Activated CD8-positive, alpha-beta T cell treated with anti-CD3 and anti-CD28 coated beads for 36 hours (primary cell): ENCODE measurements around the gene USP20. TPM values are rescaled to one million over a fixed set of nuclear protein-coding genes. Genes with fewer than 3 reads are reported as not detected.
"Not testable (repeated sequence)": the region's sequence is repeated elsewhere in the genome, so short reads cannot be mapped to it uniquely, and the experiment has no call there.

Experiments used
- ATAC-seq: fragments of 200-7000 bp; cut with Tn5 transposase; one replicate; pipeline ENCODE4 v1.10.0; 2021; ENCODE audit warnings: mild to moderate bottlenecking, moderate library complexity
- CTCF ChIA-PET: fragments of 350-600 bp; sonication (Branson Sonifier 250); formaldehyde crosslinking; loops from one replicate; lab custom pipeline; 2021; ENCODE audit warnings: antibody characterized with exemption; lab: Charles Lee
- POLR2A ChIA-PET: fragments of 350-600 bp; sonication (Branson Sonifier 250); formaldehyde crosslinking; loops from one replicate; lab custom pipeline; 2021; ENCODE audit warnings: antibody characterized with exemption; lab: Charles Lee
- DNase-seq: peaks from one replicate; pipeline ENCODE4 v3.0.0-alpha.2; 2020
- H3K27ac Mint-ChIP-seq: one replicate; pipeline ENCODE4 v1.8.0; 2021; ENCODE audit warnings: mild to moderate bottlenecking, mixed read lengths
- H3K27me3 Mint-ChIP-seq: one replicate; pipeline ENCODE4 v1.8.0; 2021; ENCODE audit warnings: mixed read lengths
- H3K36me3 Mint-ChIP-seq: one replicate; pipeline ENCODE4 v1.8.0; 2021; ENCODE audit warnings: low read depth, mixed read lengths
- H3K4me1 Mint-ChIP-seq: one replicate; pipeline ENCODE4 v1.8.0; 2021; ENCODE audit warnings: low read depth, mixed read lengths
- H3K4me3 Mint-ChIP-seq: one replicate; pipeline ENCODE4 v1.8.0; 2021; ENCODE audit warnings: mild to moderate bottlenecking, moderate library complexity, mixed read lengths
- H3K9me3 Mint-ChIP-seq: one replicate; pipeline ENCODE4 v1.8.0; 2021; ENCODE audit warnings: mixed read lengths
- CTCF ChIP-seq: fragments of 200-600 bp; IDR thresholded peaks from one replicate; pipeline ENCODE4 v1.8.0; 2022; ENCODE audit warnings: antibody characterized with exemption, mild to moderate bottlenecking
- intact Hi-C: fragments of 100-400 bp; cut with micrococcal nuclease; formaldehyde crosslinking; loops from one replicate; pipeline ENCODE4 v1.10.0; 2022
- total RNA-seq, 2 experiments: library from RNA; stranded (reverse); gene quantifications; one replicate each; pipeline ENCODE4 v1.2.3, GENCODE V29; 2021

USP20 gene
- total RNA-seq, 2 experiments from 2014 or later: 55.3 to 55.9 TPM

- DNase-seq: peak; percentile 76
- peaks cover 60% of the 10 kb centered on the region for H3K4me1 Mint-ChIP-seq
- no peak for ATAC-seq
- intact Hi-C loops: loop anchor here (5.0 kb wide), 1 partner anchor 73 kb away; no protein-coding TSS in a partner anchor
- no peaks in the 10 kb centered on the region for H3K9me3 Mint-ChIP-seq
- ChIA-PET POLR2A (interaction anchor here (0.8 to 8.1 kb wide), 19 partner anchors 8 to 165 kb away, joined by 3 to 114 read pairs (median 6); partner anchors contain the start of gene GPR107), CTCF (interaction anchor here (0.7 to 3.6 kb wide), 5 partner anchors 14 to 164 kb away, joined by 3 to 12 read pairs (median 3); no protein-coding TSS in a partner anchor)
- peak overlapping the region; percentile 99 for H3K27ac Mint-ChIP-seq
- no peaks in the 10 kb centered on the region for H3K27me3 Mint-ChIP-seq
- no peak for TF ChIP-seq CTCF
- peaks cover 78% of the 10 kb centered on the region for H3K36me3 Mint-ChIP-seq
- H3K4me3 Mint-ChIP-seq: peak overlapping the region; percentile 92
These were observed 54.1 kb downstream of the USP20 start for GRCh38 chr9:129889122-129889940.

GRCh38 chr9:129889941-129890717, 54.9 kb downstream of the USP20 start:
- H3K36me3 Mint-ChIP-seq: peaks cover 78% of the 10 kb centered on the region
- DNase-seq: peak; percentile 92
- ChIA-PET POLR2A (interaction anchor here (0.7 to 8.1 kb wide), 14 partner anchors 13 to 157 kb away, joined by 3 to 114 read pairs (median 4); no protein-coding TSS in a partner anchor), CTCF (interaction anchor here (1.4 kb wide), 1 partner anchor 23 kb away, joined by 3 read pairs; no protein-coding TSS in a partner anchor)
- peak overlapping the region; percentile 99 for H3K27ac Mint-ChIP-seq
- H3K4me1 Mint-ChIP-seq: peaks cover 66% of the 10 kb centered on the region
- ATAC-seq: peak; percentile 6
- peak overlapping the region; percentile 92 for H3K4me3 Mint-ChIP-seq
- intact Hi-C loops: loop anchor here (2.0 to 5.0 kb wide), 2 partner anchors 43 to 72 kb away; no protein-coding TSS in a partner anchor
- no peak for TF ChIP-seq CTCF
- no peaks in the 10 kb centered on the region for H3K27me3 Mint-ChIP-seq
- no peaks in the 10 kb centered on the region for H3K9me3 Mint-ChIP-seq

- intact Hi-C loops: loop anchor here (2.0 kb wide), 1 partner anchor 42 kb away; no protein-coding TSS in a partner anchor
- CTCF ChIA-PET: interaction anchor here (1.4 kb wide), 1 partner anchor 23 kb away, joined by 3 read pairs; no protein-coding TSS in a partner anchor
These were observed 55.6 kb downstream of the USP20 start for GRCh38 chr9:129890718-129891299.

GRCh38 chr9:129891569-129891968, 56.3 kb downstream of the USP20 start:
- H3K27me3 Mint-ChIP-seq: no peaks in the 10 kb centered on the region
- intact Hi-C loops: loop anchor here (2.0 kb wide), 1 partner anchor 41 kb away; no protein-coding TSS in a partner anchor
- no peak for TF ChIP-seq CTCF
- ATAC-seq (no peak), DNase-seq (peak; percentile 51)
- H3K36me3 Mint-ChIP-seq: peaks cover 86% of the 10 kb centered on the region
- H3K27ac Mint-ChIP-seq: peak overlapping the region; percentile 99
- H3K9me3 Mint-ChIP-seq: no peaks in the 10 kb centered on the region
- ChIA-PET POLR2A (interaction anchor here (0.6 to 5.2 kb wide), 15 partner anchors 12 to 262 kb away, joined by 3 to 20 read pairs (median 4); partner anchors contain the start of genes C9orf78 and USP20), CTCF (interaction anchor here (0.6 to 1.4 kb wide), 4 partner anchors 24 to 717 kb away, joined by 3 read pairs; no protein-coding TSS in a partner anchor)
- peak overlapping the region; percentile 92 for H3K4me3 Mint-ChIP-seq
- H3K4me1 Mint-ChIP-seq: peaks cover 79% of the 10 kb centered on the region

More at GRCh38 chr9:129890718-129891299, 55.6 kb downstream of the USP20 start:
- not testable (repeated sequence) for H3K27me3 Mint-ChIP-seq, DNase-seq, ATAC-seq, H3K9me3 Mint-ChIP-seq
- peaks cover 73% of the 10 kb centered on the region for H3K4me1 Mint-ChIP-seq
- H3K27ac Mint-ChIP-seq: peak overlapping the region; percentile 99
- H3K4me3 Mint-ChIP-seq: peak overlapping the region; percentile 92
- peaks cover 79% of the 10 kb centered on the region for H3K36me3 Mint-ChIP-seq
- POLR2A ChIA-PET: interaction anchor here (0.7 to 5.2 kb wide), 12 partner anchors 13 to 157 kb away, joined by 3 to 20 read pairs (median 4); partner anchors contain the start of genes C9orf78 and USP20
